ENCODE measurements around the gene BAD.

Gene BAD

GRCh38 chr11:64230171-64230984 lies 54.1 kb downstream of the BAD start, which contains the start of gene DNAJC4:
TSS of gene DNAJC4 (plus strand) at chr11:64230548. CDS start at chr11:64230855, 307 bp downstream.
- no peak for TF ChIP-seq ZNF274 (IDR thresholded peaks at IDR 0.05; ENCODE audit: low read depth, low read length)
- H3K4me3 ChIP-seq (ENCODE audit: low read length) = peak within 1 kb of the TSS; percentile 71

GRCh38 chr11:64229744-64230170 lies 54.7 kb downstream of the BAD start:
- TF ChIP-seq ZNF274 (IDR thresholded peaks at IDR 0.05; ENCODE audit: low read depth, low read length) = no peak
- H3K4me3 ChIP-seq (ENCODE audit: low read length) = peak overlapping the region; percentile 36; the same call in 1 of the 2 replicates

- TF ChIP-seq ZNF274 (IDR thresholded peaks at IDR 0.05; ENCODE audit: low read depth, low read length) = no peak
- H3K4me3 ChIP-seq (ENCODE audit: low read length) = peak overlapping the region; percentile 36; the same call in 1 of the 2 replicates
These were observed 55.2 kb downstream of the BAD start for GRCh38 chr11:64229090-64229743.

GRCh38 chr11:64227405-64227956 lies 57.0 kb downstream of the BAD start:
- no peak for TF ChIP-seq ZNF274 (IDR thresholded peaks at IDR 0.05; ENCODE audit: low read depth, low read length)
- H3K4me3 ChIP-seq (ENCODE audit: low read length) = peak overlapping the region; percentile 93; the same call in 1 of the 2 replicates

GRCh38 chr11:64226507-64227051 lies 57.9 kb downstream of the BAD start:
- peak overlapping the region; percentile 93 for H3K4me3 ChIP-seq (ENCODE audit: low read length)
- no peak for TF ChIP-seq ZNF274 (IDR thresholded peaks at IDR 0.05; ENCODE audit: low read depth, low read length)

GRCh38 chr11:64225608-64226506 lies 58.6 kb downstream of the BAD start, which contains the start of the genes NUDT22 and TRPT1:
TSS of gene NUDT22 (plus strand) at chr11:64226274. CDS start at chr11:64226653, 379 bp downstream.
TSS of gene TRPT1 (minus strand) at chr11:64226186. CDS start at chr11:64225860, 326 bp downstream.
- no peak for TF ChIP-seq ZNF274 (IDR thresholded peaks at IDR 0.05; ENCODE audit: low read depth, low read length)
- H3K4me3 ChIP-seq (ENCODE audit: low read length) = peak within 1 kb of the TSS; percentile 93

GRCh38 chr11:64224891-64225607 lies 59.4 kb downstream of the BAD start:
- no peak for TF ChIP-seq ZNF274 (IDR thresholded peaks at IDR 0.05; ENCODE audit: low read depth, low read length)
- peak overlapping the region; percentile 93; the same call in 1 of the 2 replicates for H3K4me3 ChIP-seq (ENCODE audit: low read length)

GRCh38 chr11:64224151-64224890 lies 60.1 kb downstream of the BAD start:
- H3K4me3 ChIP-seq (ENCODE audit: low read length) = no peak overlapping the region

GRCh38 chr11:64223001-64223651 lies 61.3 kb downstream of the BAD start:
- H3K4me3 ChIP-seq (ENCODE audit: low read length) = no peak overlapping the region
- TF ChIP-seq ZNF274 (IDR thresholded peaks at IDR 0.05; ENCODE audit: low read depth, low read length) = no peak

More at GRCh38 chr11:64224151-64224890, 60.1 kb downstream of the BAD start:
- no peak for TF ChIP-seq ZNF274 (IDR thresholded peaks at IDR 0.05; ENCODE audit: low read depth, low read length)

- TF ChIP-seq ZNF274 (IDR thresholded peaks at IDR 0.05; ENCODE audit: low read depth, low read length) = no peak
These were observed 61.8 kb downstream of the BAD start for GRCh38 chr11:64222651-64223000.

GRCh38 chr11:64220798-64221197 lies 63.7 kb downstream of the BAD start:
- TF ChIP-seq ZNF274 (IDR thresholded peaks at IDR 0.05; ENCODE audit: low read depth, low read length) = no peak
- H3K4me3 ChIP-seq (ENCODE audit: low read length) = no peak overlapping the region

More at GRCh38 chr11:64222651-64223000, 61.8 kb downstream of the BAD start:
- no peak overlapping the region for H3K4me3 ChIP-seq (ENCODE audit: low read length)
